PC-9 (cell line): ENCODE results near the gene METTL15.

ENCODE experiments used
- EZH2 ChIP-seq: fragments of 200-600 bp; sonication (generic); IDR thresholded peaks from 2 replicates; pipeline ENCODE4 v1.8.0; 2017; ENCODE audit warnings: antibody characterized with exemption, low read depth
- TF ChIP-seq, protein P1 (sequence below): fragments of 200-600 bp; sonication (generic); conservative IDR thresholded peaks from 2 replicates; pipeline ENCODE4 v1.6.1; 2017; ENCODE audit warnings: mixed run types, antibody characterized with exemption, mild to moderate bottlenecking, moderate library complexity

DNA sequence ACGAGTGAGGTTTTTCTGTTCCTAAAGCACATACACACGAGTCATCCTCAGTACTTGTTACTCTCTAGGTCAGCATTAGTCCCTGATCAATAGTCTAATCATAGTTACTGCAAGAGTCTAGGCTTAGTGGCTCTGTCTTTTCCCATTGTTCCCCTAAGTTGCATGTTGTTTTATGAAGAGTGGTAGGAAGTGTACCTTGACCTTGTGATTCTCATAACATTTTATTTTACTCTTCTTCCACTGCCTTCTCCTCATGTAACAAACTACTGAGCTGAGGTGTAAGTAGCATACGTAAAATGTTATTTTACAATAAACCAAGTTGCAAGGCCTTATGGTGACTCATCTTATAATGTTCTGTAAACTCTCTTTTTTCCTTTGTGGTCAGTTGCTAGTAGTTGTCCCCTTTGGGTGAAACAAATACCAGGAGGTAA, 15.0 kb downstream of the METTL15 start:
- no peak for TF ChIP-seq EZH2
- TF ChIP-seq, protein P1, sequence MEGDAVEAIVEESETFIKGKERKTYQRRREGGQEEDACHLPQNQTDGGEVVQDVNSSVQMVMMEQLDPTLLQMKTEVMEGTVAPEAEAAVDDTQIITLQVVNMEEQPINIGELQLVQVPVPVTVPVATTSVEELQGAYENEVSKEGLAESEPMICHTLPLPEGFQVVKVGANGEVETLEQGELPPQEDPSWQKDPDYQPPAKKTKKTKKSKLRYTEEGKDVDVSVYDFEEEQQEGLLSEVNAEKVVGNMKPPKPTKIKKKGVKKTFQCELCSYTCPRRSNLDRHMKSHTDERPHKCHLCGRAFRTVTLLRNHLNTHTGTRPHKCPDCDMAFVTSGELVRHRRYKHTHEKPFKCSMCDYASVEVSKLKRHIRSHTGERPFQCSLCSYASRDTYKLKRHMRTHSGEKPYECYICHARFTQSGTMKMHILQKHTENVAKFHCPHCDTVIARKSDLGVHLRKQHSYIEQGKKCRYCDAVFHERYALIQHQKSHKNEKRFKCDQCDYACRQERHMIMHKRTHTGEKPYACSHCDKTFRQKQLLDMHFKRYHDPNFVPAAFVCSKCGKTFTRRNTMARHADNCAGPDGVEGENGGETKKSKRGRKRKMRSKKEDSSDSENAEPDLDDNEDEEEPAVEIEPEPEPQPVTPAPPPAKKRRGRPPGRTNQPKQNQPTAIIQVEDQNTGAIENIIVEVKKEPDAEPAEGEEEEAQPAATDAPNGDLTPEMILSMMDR = no peak
